ENCODE data around the gene CHCHD3.

DNA sequence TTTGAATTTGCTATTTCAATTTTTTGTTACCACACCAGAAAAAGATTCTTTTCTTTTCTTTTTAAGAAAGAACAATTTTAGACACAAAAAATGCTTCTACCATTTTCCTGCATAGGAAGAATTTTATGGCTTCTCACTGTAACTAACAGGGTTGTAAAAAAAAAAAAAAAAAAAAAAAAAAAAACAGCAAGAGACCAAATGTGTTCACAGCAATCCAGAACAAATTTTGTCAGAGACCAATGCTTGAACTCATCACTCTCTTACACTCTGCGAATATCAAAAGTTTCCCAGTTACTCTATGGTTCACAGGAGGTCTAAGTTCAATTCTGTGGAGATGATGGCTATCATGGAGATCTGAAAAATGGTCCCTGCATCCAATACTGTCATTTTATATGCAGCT lies 84.4 kb downstream of the CHCHD3 start:
- TF ChIP-seq FOXP2 (optimal IDR thresholded peaks at IDR 0.05; ENCODE audit: control extremely low read depth, extremely low read length, insufficient read depth): no peak
- TF ChIP-seq POLR2AphosphoS5 (IDR thresholded peaks at IDR 0.05; ENCODE audit: borderline replicate concordance, low read depth, low read length): no peak
